Activated CD8-positive, alpha-beta memory T cell treated with anti-CD3 and anti-CD28 coated beads, Interleukin-2, amount 50 U/mL, for 24 hours (primary cell): ENCODE data around the gene SMARCA4.

ENCODE experiments used
- DNase-seq: peaks from one replicate; pipeline ENCODE4 v3.0.0-alpha.2; 2020; ENCODE audit errors: extremely low read depth

Gene SMARCA4

GRCh38 chr19:10960314-10961072, at the start of gene SMARCA4:
SMARCA4 (plus strand) TSS chr19:10961030; CDS start chr19:10984152, 23,122 bp downstream.
- DNase-seq = peak; percentile 91

GRCh38 chr19:10911579-10912363, 49.1 kb upstream of the SMARCA4 start:
- no peak for DNase-seq

GRCh38 chr19:10912619-10913018, 48.2 kb upstream of the SMARCA4 start:
- no peak for DNase-seq

- no peak for DNase-seq
Measured at GRCh38 chr19:10913716-10914340, 47.0 kb upstream of the SMARCA4 start.

GRCh38 chr19:10915130-10916091, 45.4 kb upstream of the SMARCA4 start:
- DNase-seq = no peak

GRCh38 chr19:10916602-10917001, 44.2 kb upstream of the SMARCA4 start:
- no peak for DNase-seq

- DNase-seq = no peak
Measured at GRCh38 chr19:10918359-10918758, 42.5 kb upstream of the SMARCA4 start.

GRCh38 chr19:10919352-10920287, 41.2 kb upstream of the SMARCA4 start:
- DNase-seq = no peak

- DNase-seq = no peak
Measured at GRCh38 chr19:10920288-10920655, 40.6 kb upstream of the SMARCA4 start.

- no peak for DNase-seq
Measured at GRCh38 chr19:10920781-10921180, 40.0 kb upstream of the SMARCA4 start.

GRCh38 chr19:10921199-10921909, 39.5 kb upstream of the SMARCA4 start:
- no peak for DNase-seq

GRCh38 chr19:10921910-10922637, 38.8 kb upstream of the SMARCA4 start:
- DNase-seq = no peak

GRCh38 chr19:10922638-10923014, 38.2 kb upstream of the SMARCA4 start:
- no peak for DNase-seq

- no peak for DNase-seq
Measured at GRCh38 chr19:10923260-10924112, 37.3 kb upstream of the SMARCA4 start.

GRCh38 chr19:10924597-10924996, 36.2 kb upstream of the SMARCA4 start:
- no peak for DNase-seq

- DNase-seq = no peak
Measured at GRCh38 chr19:10927730-10928562, 32.9 kb upstream of the SMARCA4 start.
